GM12878 (cell line): ENCODE results near the gene NUMB. TPM values are rescaled to one million over a fixed set of nuclear protein-coding genes. Genes with fewer than 3 reads are reported as not detected.
A peak's percentile ranks its signal among the peaks of the same experiment; 100 is the strongest.

ENCODE experiments used
- BHLHE40 ChIP-seq, 2 experiments: fragments of 450-650 bp in 1 of 2; IDR thresholded peaks; 2 replicates each; pipeline ENCODE4 v1.6.1; 2011 to 2017; ENCODE audit warnings: low read depth in 2 of 2, borderline replicate concordance in 1 of 2, improper control_type of control experiment in 1 of 2, low read length in 1 of 2, mild to moderate bottlenecking in 1 of 2
- CEBPB ChIP-seq, 2 experiments: fragments of 150-350 bp in 1 of 2; IDR thresholded peaks; 2 replicates each; pipeline ENCODE4 v1.6.1; 2012 to 2014; ENCODE audit warnings: low read depth in 2 of 2, low read length in 2 of 2, borderline replicate concordance in 1 of 2, inconsistent platforms in 1 of 2
- E4F1 ChIP-seq: fragments of 450-650 bp; IDR thresholded peaks from 2 replicates; pipeline ENCODE4 v1.6.1; 2018; ENCODE audit warnings: borderline replicate concordance, mild to moderate bottlenecking; ENCODE audit not compliant: partially characterized antibody
- EP300 ChIP-seq, 2 experiments: fragments of 150-350 bp in 1 of 2; IDR thresholded peaks; 2 replicates each; pipeline ENCODE4 v1.6.1; 2011 to 2012; ENCODE audit warnings: low read depth in 2 of 2, low read length in 2 of 2, borderline replicate concordance in 1 of 2, improper control_type of control experiment in 1 of 2, inconsistent platforms in 1 of 2; ENCODE audit not compliant: control insufficient read depth in 1 of 2
- HCFC1 ChIP-seq: fragments of 150-350 bp; IDR thresholded peaks from 2 replicates; pipeline ENCODE4 v1.6.1; 2014; ENCODE audit warnings: low read length
- HDAC2 ChIP-seq: fragments of 200-600 bp; sonication (generic); IDR thresholded peaks from 2 replicates; pipeline ENCODE4 v1.6.1; 2017
- HDGF ChIP-seq: fragments of 450-650 bp; IDR thresholded peaks from 2 replicates; pipeline ENCODE4 v1.6.1; 2016; ENCODE audit warnings: antibody characterized with exemption
- IKZF2 ChIP-seq, 2 experiments: fragments of 450-650 bp; IDR thresholded peaks; 2 replicates each; pipeline ENCODE4 v1.6.1; 2017; ENCODE audit warnings: mild to moderate bottlenecking in 2 of 2, moderate library complexity in 2 of 2
- JUNB ChIP-seq: IDR thresholded peaks from 2 replicates; pipeline ENCODE4 v1.6.1; 2016; ENCODE audit warnings: antibody characterized with exemption, mild to moderate bottlenecking
- LARP7 ChIP-seq: fragments of 450-650 bp; IDR thresholded peaks from 2 replicates; pipeline ENCODE4 v1.6.1; 2017; ENCODE audit warnings: mild to moderate bottlenecking
- MEF2A ChIP-seq: IDR thresholded peaks from 2 replicates; pipeline ENCODE4 v1.6.1; 2011; ENCODE audit warnings: low read depth, mild to moderate bottlenecking, low read length, moderate library complexity; ENCODE audit not compliant: insufficient read depth
- MEF2B ChIP-seq: fragments of 450-650 bp; IDR thresholded peaks from 2 replicates; pipeline ENCODE4 v1.6.1; 2018; ENCODE audit warnings: mild to moderate bottlenecking, moderate library complexity; ENCODE audit not compliant: partially characterized antibody, poor library complexity, severe bottlenecking
- MLLT1 ChIP-seq: fragments of 450-650 bp; IDR thresholded peaks from 2 replicates; pipeline ENCODE4 v1.6.1; 2016; ENCODE audit warnings: mild to moderate bottlenecking
- MTA3 ChIP-seq: IDR thresholded peaks from 2 replicates; pipeline ENCODE4 v1.6.1; 2012; ENCODE audit warnings: low read length, inconsistent platforms, borderline replicate concordance
- NFIC ChIP-seq: IDR thresholded peaks from 2 replicates; pipeline ENCODE4 v1.6.1; 2012; ENCODE audit warnings: low read depth, mild to moderate bottlenecking, inconsistent platforms, low read length, moderate library complexity
- NFYA ChIP-seq: IDR thresholded peaks from 2 replicates; pipeline ENCODE4 v1.6.1; 2011; ENCODE audit warnings: low read depth, mild to moderate bottlenecking, low read length, improper control_type of control experiment, borderline replicate concordance
- NFYB ChIP-seq: IDR thresholded peaks from 2 replicates; pipeline ENCODE4 v1.6.1; 2011; ENCODE audit warnings: low read depth, mild to moderate bottlenecking, low read length, improper control_type of control experiment, moderate library complexity; ENCODE audit not compliant: insufficient read depth
- NR2F1 ChIP-seq: fragments of 450-650 bp; conservative IDR thresholded peaks from 2 replicates; pipeline ENCODE4 v1.6.1; 2017; ENCODE audit warnings: mild to moderate bottlenecking
- PAX5 ChIP-seq: IDR thresholded peaks from 2 replicates; pipeline ENCODE4 v1.6.1; 2011; ENCODE audit warnings: low read depth, low read length, borderline replicate concordance
- RAD21 ChIP-seq: IDR thresholded peaks from 2 replicates; pipeline ENCODE4 v1.6.1; 2011; ENCODE audit warnings: mild to moderate bottlenecking, low read depth, low read length, moderate library complexity; ENCODE audit not compliant: insufficient read depth
- RCOR1 ChIP-seq: conservative IDR thresholded peaks from 2 replicates; pipeline ENCODE4 v1.6.1; 2012; ENCODE audit warnings: low read depth, low read length, improper control_type of control experiment
- TAF1 ChIP-seq: IDR thresholded peaks from 2 replicates; pipeline ENCODE4 v1.6.1; 2011; ENCODE audit warnings: mild to moderate bottlenecking, low read depth, low read length, borderline replicate concordance
- TCF7 ChIP-seq: IDR thresholded peaks from 2 replicates; pipeline ENCODE4 v1.6.1; 2014; ENCODE audit warnings: antibody characterized with exemption, borderline replicate concordance
- YY1 ChIP-seq: IDR thresholded peaks from 2 replicates; pipeline ENCODE4 v1.6.1; 2011; ENCODE audit warnings: low read depth, mild to moderate bottlenecking, low read length
- ZNF217 ChIP-seq: fragments of 450-650 bp; IDR thresholded peaks from 2 replicates; pipeline ENCODE4 v1.6.1; 2017; ENCODE audit warnings: antibody characterized with exemption, mild to moderate bottlenecking
- polyA plus RNA-seq, 11 experiments: library from polyadenylated mRNA; depleted of rRNA in 4 of 11; unstranded in 6 of 11; stranded (reverse) in 5 of 11; fragments of >200 nt; fragmentation: Nextera tagmentation in 4 of 11; fragmentation: Illumina TruSeq in 1 of 11; extraction: Ambion mirVana in 4 of 11; extraction: Trizol in 1 of 11; gene quantifications; 1 replicate in 1 of 11; 2 replicates in 10 of 11; pipeline versions ENCODE4 v1.2.1 to v1.2.3, GENCODE V29; 2011 to 2016; ENCODE audit warnings: inconsistent platforms in 2 of 11, missing spikeins in 2 of 11, low read depth in 1 of 11
- total RNA-seq, 4 experiments: library from RNA; depleted of rRNA in 3 of 4; stranded (reverse); fragments of >200 nt in 3 of 4; fragmentation: Illumina TruSeq in 1 of 4; extraction: Trizol in 1 of 4; gene quantifications; 2 replicates each; pipeline versions ENCODE4 v1.2.1 to v1.2.3, GENCODE V29; 2013 to 2021
- TF ChIP-seq, protein P1 (sequence below): IDR thresholded peaks from 2 replicates; pipeline ENCODE4 v1.6.1; 2012; ENCODE audit warnings: low read depth, low read length, improper control_type of control experiment

NUMB gene
- total and polyA plus RNA-seq, 10 of the 15 experiments (the other 5 are each of a cell fraction or from before 2014, with no cell fraction given) = 22.0 to 147 (median 48.9) TPM

DNA sequence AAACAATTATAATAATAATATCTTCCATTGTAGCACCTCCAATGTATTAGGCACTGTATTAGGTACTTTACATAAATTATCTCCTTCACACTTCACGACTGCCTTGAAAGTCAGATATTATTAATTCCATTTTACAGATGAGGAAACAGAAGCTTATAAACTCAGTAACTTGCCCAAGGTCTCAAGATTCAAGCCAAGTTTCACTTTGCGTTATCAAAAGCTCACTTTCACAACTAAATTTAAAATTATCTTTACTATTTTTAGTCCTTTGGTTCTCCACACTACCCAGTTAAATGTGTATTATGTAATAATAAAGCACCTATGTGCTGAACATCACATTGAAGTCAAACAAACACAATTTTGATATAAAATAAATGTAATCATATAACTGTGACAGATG lies 55.8 kb downstream of the NUMB start (continued):
- no peak for TF ChIP-seq MLLT1
- no peak for TF ChIP-seq TAF1
- TF ChIP-seq NR2F1 = peak; percentile 37; the same call in 1 of the 2 replicates
- peak; percentile 76; the same call in 1 of the 2 replicates for TF ChIP-seq NFIC
- TF ChIP-seq MEF2B = peak; percentile 85
- 0 out of 2 replicates have a peak, but pooled peaks have one; percentile 50 for TF ChIP-seq RCOR1
- 0 out of 4 replicates have a peak, but pooled peaks of 1 of the 2 experiments have one; percentile 72 for TF ChIP-seq CEBPB (IDR thresholded peaks at IDR 0.05; ENCODE audit: borderline replicate concordance in 1 of 2, low read depth in 2 of 2, low read length in 2 of 2)
- TF ChIP-seq MEF2A = peak; percentile 96
- TF ChIP-seq NFYA = no peak
- no peak for TF ChIP-seq LARP7
- TF ChIP-seq JUNB = peak; percentile 73
- no peak for TF ChIP-seq RAD21
- no peak for TF ChIP-seq HDGF
- no peak for TF ChIP-seq E4F1
- TF ChIP-seq NFYB = no peak
- TF ChIP-seq MTA3 = no peak; the same call in 1 of the 2 replicates
- 0 out of 4 replicates have a peak, but pooled peaks of 1 of the 2 experiments have one; percentile 14 for TF ChIP-seq BHLHE40 (IDR thresholded peaks at IDR 0.05; ENCODE audit: borderline replicate concordance in 1 of 2, low read depth in 2 of 2, low read length in 1 of 2)
- no peak for TF ChIP-seq TCF7
- peak in 1 of 2 experiments; percentile 24; a peak in 1 of 4 replicates for TF ChIP-seq EP300 (IDR thresholded peaks at IDR 0.05; ENCODE audit: borderline replicate concordance in 1 of 2, control insufficient read depth in 1 of 2, low read depth in 2 of 2, low read length in 2 of 2)
- no peak for TF ChIP-seq HDAC2
- no peak for TF ChIP-seq YY1
- TF ChIP-seq, protein P1, sequence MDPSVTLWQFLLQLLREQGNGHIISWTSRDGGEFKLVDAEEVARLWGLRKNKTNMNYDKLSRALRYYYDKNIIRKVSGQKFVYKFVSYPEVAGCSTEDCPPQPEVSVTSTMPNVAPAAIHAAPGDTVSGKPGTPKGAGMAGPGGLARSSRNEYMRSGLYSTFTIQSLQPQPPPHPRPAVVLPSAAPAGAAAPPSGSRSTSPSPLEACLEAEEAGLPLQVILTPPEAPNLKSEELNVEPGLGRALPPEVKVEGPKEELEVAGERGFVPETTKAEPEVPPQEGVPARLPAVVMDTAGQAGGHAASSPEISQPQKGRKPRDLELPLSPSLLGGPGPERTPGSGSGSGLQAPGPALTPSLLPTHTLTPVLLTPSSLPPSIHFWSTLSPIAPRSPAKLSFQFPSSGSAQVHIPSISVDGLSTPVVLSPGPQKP = no peak
- peak in 1 of 2 experiments; percentile 7; a peak in 1 of 4 replicates for TF ChIP-seq IKZF2 (IDR thresholded peaks at IDR 0.05)
- no peak for TF ChIP-seq HCFC1
- TF ChIP-seq PAX5 = no peak
- TF ChIP-seq ZNF217 = peak; percentile 91; the same call in 1 of the 2 replicates
